ENCODE results near the gene ALOX5. TPM values are rescaled to one million over a fixed set of nuclear protein-coding genes. Genes with fewer than 3 reads are reported as not detected.

The ALOX5 gene
- total and polyA plus RNA-seq, 2 experiments from 2014 or later, result 3.7 to 5.4 TPM

DNA sequence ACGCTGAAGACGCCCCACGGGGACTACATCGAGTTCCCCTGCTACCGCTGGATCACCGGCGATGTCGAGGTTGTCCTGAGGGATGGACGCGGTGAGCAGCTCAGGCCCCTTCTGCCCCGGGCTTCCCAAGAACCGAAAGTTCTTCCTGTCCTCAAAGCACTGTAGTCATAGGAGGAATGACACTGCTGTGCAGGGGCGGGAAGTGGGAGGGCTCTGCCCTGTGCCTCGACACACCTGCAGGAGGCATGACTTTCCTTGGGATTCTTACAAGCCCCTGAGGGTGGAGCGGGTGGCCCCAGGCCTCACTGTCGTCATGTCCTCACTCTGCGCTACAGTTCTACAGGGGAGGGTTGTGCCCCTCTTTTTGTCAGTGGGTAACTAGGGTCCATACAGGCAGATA, 8.6 kb downstream of the ALOX5 start:
- no peaks in the 10 kb centered on the region for H3K4me1 ChIP-seq (ENCODE audit: insufficient read depth)
- H3K4me2 ChIP-seq, result no peak overlapping the region
- TF ChIP-seq, protein P1, sequence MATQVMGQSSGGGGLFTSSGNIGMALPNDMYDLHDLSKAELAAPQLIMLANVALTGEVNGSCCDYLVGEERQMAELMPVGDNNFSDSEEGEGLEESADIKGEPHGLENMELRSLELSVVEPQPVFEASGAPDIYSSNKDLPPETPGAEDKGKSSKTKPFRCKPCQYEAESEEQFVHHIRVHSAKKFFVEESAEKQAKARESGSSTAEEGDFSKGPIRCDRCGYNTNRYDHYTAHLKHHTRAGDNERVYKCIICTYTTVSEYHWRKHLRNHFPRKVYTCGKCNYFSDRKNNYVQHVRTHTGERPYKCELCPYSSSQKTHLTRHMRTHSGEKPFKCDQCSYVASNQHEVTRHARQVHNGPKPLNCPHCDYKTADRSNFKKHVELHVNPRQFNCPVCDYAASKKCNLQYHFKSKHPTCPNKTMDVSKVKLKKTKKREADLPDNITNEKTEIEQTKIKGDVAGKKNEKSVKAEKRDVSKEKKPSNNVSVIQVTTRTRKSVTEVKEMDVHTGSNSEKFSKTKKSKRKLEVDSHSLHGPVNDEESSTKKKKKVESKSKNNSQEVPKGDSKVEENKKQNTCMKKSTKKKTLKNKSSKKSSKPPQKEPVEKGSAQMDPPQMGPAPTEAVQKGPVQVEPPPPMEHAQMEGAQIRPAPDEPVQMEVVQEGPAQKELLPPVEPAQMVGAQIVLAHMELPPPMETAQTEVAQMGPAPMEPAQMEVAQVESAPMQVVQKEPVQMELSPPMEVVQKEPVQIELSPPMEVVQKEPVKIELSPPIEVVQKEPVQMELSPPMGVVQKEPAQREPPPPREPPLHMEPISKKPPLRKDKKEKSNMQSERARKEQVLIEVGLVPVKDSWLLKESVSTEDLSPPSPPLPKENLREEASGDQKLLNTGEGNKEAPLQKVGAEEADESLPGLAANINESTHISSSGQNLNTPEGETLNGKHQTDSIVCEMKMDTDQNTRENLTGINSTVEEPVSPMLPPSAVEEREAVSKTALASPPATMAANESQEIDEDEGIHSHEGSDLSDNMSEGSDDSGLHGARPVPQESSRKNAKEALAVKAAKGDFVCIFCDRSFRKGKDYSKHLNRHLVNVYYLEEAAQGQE (IDR thresholded peaks at IDR 0.05; ENCODE audit: unreplicated experiment), result no peak
- TF ChIP-seq STAT1 (IDR thresholded peaks at IDR 0.05; ENCODE audit: unreplicated experiment) (no peak), EZH2phosphoT487 (IDR thresholded peaks at IDR 0.05; ENCODE audit: unreplicated experiment) (no peak), CREB1 (CRISPR knock-in tag; IDR thresholded peaks at IDR 0.05; ENCODE audit: low read depth) (no peak), ZNF331 (CRISPR knock-in tag; IDR thresholded peaks at IDR 0.05; ENCODE audit: low read depth) (no peak), POLR2AphosphoS5 (IDR thresholded peaks at IDR 0.05; ENCODE audit: low read depth) (no peak), ZNF114 (CRISPR knock-in tag; IDR thresholded peaks at IDR 0.05) (no peak), EZH2 (IDR thresholded peaks at IDR 0.05; ENCODE audit: low read depth, unreplicated experiment) (no peak), JUNB (IDR thresholded peaks at IDR 0.05; ENCODE audit: unreplicated experiment) (no peak), NANOG (IDR thresholded peaks at IDR 0.05; ENCODE audit: borderline replicate concordance) (no peak)
- TF ChIP-seq, protein P2, sequence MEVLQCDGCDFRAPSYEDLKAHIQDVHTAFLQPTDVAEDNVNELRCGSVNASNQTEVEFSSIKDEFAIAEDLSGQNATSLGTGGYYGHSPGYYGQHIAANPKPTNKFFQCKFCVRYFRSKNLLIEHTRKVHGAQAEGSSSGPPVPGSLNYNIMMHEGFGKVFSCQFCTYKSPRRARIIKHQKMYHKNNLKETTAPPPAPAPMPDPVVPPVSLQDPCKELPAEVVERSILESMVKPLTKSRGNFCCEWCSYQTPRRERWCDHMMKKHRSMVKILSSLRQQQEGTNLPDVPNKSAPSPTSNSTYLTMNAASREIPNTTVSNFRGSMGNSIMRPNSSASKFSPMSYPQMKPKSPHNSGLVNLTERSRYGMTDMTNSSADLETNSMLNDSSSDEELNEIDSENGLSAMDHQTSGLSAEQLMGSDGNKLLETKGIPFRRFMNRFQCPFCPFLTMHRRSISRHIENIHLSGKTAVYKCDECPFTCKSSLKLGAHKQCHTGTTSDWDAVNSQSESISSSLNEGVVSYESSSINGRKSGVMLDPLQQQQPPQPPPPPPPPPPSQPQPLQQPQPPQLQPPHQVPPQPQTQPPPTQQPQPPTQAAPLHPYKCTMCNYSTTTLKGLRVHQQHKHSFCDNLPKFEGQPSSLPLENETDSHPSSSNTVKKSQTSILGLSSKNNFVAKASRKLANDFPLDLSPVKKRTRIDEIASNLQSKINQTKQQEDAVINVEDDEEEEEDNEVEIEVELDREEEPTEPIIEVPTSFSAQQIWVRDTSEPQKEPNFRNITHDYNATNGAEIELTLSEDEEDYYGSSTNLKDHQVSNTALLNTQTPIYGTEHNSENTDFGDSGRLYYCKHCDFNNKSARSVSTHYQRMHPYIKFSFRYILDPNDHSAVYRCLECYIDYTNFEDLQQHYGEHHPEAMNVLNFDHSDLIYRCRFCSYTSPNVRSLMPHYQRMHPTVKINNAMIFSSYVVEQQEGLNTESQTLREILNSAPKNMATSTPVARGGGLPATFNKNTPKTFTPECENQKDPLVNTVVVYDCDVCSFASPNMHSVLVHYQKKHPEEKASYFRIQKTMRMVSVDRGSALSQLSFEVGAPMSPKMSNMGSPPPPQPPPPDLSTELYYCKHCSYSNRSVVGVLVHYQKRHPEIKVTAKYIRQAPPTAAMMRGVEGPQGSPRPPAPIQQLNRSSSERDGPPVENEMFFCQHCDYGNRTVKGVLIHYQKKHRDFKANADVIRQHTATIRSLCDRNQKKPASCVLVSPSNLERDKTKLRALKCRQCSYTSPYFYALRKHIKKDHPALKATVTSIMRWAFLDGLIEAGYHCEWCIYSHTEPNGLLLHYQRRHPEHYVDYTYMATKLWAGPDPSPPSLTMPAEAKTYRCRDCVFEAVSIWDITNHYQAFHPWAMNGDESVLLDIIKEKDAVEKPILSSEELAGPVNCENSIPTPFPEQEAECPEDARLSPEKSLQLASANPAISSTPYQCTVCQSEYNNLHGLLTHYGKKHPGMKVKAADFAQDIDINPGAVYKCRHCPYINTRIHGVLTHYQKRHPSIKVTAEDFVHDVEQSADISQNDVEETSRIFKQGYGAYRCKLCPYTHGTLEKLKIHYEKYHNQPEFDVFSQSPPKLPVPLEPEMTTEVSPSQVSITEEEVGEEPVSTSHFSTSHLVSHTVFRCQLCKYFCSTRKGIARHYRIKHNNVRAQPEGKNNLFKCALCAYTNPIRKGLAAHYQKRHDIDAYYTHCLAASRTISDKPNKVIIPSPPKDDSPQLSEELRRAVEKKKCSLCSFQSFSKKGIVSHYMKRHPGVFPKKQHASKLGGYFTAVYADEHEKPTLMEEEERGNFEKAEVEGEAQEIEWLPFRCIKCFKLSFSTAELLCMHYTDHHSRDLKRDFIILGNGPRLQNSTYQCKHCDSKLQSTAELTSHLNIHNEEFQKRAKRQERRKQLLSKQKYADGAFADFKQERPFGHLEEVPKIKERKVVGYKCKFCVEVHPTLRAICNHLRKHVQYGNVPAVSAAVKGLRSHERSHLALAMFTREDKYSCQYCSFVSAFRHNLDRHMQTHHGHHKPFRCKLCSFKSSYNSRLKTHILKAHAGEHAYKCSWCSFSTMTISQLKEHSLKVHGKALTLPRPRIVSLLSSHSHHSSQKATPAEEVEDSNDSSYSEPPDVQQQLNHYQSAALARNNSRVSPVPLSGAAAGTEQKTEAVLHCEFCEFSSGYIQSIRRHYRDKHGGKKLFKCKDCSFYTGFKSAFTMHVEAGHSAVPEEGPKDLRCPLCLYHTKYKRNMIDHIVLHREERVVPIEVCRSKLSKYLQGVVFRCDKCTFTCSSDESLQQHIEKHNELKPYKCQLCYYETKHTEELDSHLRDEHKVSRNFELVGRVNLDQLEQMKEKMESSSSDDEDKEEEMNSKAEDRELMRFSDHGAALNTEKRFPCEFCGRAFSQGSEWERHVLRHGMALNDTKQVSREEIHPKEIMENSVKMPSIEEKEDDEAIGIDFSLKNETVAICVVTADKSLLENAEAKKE (CRISPR knock-in tag; IDR thresholded peaks at IDR 0.05), result no peak
- TF ChIP-seq, protein P3, sequence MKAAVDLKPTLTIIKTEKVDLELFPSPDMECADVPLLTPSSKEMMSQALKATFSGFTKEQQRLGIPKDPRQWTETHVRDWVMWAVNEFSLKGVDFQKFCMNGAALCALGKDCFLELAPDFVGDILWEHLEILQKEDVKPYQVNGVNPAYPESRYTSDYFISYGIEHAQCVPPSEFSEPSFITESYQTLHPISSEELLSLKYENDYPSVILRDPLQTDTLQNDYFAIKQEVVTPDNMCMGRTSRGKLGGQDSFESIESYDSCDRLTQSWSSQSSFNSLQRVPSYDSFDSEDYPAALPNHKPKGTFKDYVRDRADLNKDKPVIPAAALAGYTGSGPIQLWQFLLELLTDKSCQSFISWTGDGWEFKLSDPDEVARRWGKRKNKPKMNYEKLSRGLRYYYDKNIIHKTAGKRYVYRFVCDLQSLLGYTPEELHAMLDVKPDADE (IDR thresholded peaks at IDR 0.05), result no peak
- TF ChIP-seq, protein P4, sequence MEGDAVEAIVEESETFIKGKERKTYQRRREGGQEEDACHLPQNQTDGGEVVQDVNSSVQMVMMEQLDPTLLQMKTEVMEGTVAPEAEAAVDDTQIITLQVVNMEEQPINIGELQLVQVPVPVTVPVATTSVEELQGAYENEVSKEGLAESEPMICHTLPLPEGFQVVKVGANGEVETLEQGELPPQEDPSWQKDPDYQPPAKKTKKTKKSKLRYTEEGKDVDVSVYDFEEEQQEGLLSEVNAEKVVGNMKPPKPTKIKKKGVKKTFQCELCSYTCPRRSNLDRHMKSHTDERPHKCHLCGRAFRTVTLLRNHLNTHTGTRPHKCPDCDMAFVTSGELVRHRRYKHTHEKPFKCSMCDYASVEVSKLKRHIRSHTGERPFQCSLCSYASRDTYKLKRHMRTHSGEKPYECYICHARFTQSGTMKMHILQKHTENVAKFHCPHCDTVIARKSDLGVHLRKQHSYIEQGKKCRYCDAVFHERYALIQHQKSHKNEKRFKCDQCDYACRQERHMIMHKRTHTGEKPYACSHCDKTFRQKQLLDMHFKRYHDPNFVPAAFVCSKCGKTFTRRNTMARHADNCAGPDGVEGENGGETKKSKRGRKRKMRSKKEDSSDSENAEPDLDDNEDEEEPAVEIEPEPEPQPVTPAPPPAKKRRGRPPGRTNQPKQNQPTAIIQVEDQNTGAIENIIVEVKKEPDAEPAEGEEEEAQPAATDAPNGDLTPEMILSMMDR (conservative IDR thresholded peaks at IDR 0.05; ENCODE audit: low read depth in 2 of 2), result no peak
- H3K36me3 Mint-ChIP-seq (ENCODE audit: low read depth), result 0 out of 3 replicates have a peak, but pooled peaks cover 3% of the 10 kb centered on the region
- H3K36me3 ChIP-seq (ENCODE audit: insufficient read depth), result no peaks in the 10 kb centered on the region
- DNase-seq (ENCODE audit: low spot score) (no peak), ATAC-seq (no peak)
- H3K27ac Mint-ChIP-seq, result no peak overlapping the region
- no peaks in the 10 kb centered on the region for H3K9me2 ChIP-seq (ENCODE audit: insufficient read depth)
- no peak overlapping the region for H3K4me3 ChIP-seq
- H3K4me1 Mint-ChIP-seq, result peaks cover 4% of the 10 kb centered on the region
- H3K79me2 ChIP-seq (replicated peaks; ENCODE audit: insufficient read depth), result no peaks in the 10 kb centered on the region
- H3K4me3 Mint-ChIP-seq, result no peak overlapping the region
- no peak overlapping the region for H3K27ac ChIP-seq (ENCODE audit: low read depth)
- H3F3A ChIP-seq (replicated peaks; ENCODE audit: low read depth), result no peaks in the 10 kb centered on the region
- H3K9me3 Mint-ChIP-seq, result peaks cover 3% of the 10 kb centered on the region; the same call in 2 of the 3 replicates
- H3K27me3 Mint-ChIP-seq (ENCODE audit: insufficient read depth, low read depth, poor library complexity), result peaks cover 2% of the 10 kb centered on the region
- no peak overlapping the region for H2AFZ ChIP-seq
- H4K20me1 ChIP-seq (replicated peaks; ENCODE audit: insufficient read depth), result no peaks in the 10 kb centered on the region
- no peaks in the 10 kb centered on the region for H3K27me3 ChIP-seq (ENCODE audit: insufficient read depth)

Measured in GM23338 (cell line).